ENCODE results near the gene PIK3CD.
"Not testable (repeated sequence)": the region's sequence is repeated elsewhere in the genome, so short reads cannot be mapped to it uniquely, and the experiment has no call there.

PIK3CD gene

GRCh38 chr1:9654834-9655723 lies 3.5 kb downstream of the PIK3CD start:
- DNase-seq = peak; percentile 53 to 72

- no peak for DNase-seq
These were observed 4.3 kb downstream of the PIK3CD start for GRCh38 chr1:9655836-9656235.

DNA sequence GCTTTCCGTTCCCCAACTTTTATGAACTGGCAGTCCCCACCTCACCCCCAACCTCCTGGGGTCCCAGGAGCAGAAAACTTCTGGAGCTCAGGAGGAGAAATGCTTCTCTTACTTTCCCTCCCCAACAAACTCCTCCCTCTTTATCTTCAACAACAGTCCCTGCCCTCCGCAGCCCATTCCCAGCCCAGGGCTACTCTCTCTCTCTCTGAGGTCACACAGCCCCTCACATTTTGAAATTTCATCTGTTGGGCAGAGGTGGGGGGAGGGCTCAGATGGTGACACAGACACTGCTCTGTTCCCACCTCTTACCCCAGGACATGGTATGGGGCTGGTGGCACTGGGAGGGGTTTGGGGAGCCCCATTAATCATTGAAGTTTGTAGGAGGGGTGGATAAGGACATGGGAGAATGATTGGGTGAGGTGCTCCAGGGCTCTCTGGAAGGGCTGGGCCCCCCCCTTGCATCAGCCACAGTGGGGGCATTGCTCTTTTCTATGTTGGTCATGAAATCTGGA lies 6.0 kb downstream of the PIK3CD start:
- DNase-seq = no peak

DNA sequence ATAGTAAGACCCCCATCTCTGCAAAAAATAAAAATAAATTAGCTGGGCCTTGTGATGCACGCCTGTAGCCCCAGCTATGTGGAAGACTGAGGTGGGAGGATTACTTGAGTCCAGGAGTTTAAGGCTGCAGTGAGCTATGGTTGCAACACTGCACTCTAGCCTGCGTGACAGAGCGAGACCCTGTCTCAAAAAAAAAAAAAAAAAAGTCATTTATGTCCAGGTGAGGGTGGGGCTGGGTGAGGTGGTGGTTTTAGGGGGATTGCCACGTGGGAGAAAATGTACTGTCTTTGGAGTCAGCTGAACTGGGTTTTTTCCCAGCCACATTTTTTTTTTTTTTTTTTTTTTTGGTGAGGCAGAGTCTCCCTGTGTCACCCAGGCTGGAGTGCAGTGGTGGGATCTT lies 6.7 kb downstream of the PIK3CD start:
- no peak for DNase-seq

DNA sequence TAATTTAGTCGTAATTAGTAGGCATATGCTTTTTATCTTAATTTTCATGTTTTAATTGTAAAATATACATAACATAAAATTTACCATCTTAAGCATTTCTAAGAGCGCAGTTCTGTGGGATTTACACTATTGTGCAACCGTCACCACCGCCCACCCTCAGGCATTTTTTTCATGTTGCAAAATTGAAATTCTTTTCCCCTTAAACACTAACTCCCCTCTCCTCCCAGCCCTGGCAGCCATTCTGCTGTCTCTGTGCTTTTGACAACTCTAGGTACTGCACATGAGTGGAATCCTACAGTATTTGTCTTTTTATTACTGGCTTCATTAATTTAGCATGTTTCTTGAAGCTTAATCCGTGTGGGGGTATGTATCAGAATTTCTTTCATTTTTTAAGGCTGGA lies 7.8 kb downstream of the PIK3CD start:
- DNase-seq = no peak

DNA sequence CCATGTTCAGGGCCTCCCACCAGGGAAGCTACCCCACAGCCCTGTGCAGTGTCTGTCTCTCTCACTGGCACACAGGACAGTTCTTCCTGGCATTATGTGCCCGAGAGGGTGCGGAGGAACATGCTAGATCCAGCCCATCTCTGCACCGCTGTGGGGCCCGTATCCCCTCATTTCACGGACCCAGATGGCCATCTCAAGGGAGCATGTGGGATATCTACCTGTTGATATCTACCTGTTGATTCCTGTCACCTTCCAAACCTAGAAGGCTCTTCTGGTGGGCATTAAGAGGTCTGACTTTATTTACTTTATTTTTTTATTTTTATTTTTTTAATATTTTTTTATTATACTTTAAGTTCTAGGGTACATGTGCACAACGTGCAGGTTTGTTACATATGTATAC lies 11.7 kb downstream of the PIK3CD start:
- no peak for DNase-seq

DNA sequence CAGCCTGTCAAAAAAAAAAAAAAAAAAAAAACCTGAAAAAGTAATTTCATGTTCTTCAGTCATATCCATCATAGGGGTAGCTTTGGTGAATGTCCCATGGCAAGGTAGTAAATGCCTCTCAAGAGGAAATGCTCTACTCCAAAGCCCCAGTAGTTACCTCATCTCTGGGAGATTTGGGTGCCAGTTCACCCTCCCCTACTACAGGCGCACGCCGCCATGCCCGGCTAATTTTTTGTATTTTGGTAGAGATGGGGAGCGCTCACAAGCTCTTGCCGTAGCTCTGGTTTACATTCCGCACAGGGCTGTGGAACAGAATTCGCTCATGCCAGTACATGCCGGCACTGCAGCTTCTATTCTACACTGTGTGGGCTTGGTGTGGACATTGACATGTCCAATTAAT lies 13.7 kb downstream of the PIK3CD start:
- no peak for DNase-seq

GRCh38 chr1:9668080-9668479 lies 16.5 kb downstream of the PIK3CD start:
- no peak for DNase-seq

DNA sequence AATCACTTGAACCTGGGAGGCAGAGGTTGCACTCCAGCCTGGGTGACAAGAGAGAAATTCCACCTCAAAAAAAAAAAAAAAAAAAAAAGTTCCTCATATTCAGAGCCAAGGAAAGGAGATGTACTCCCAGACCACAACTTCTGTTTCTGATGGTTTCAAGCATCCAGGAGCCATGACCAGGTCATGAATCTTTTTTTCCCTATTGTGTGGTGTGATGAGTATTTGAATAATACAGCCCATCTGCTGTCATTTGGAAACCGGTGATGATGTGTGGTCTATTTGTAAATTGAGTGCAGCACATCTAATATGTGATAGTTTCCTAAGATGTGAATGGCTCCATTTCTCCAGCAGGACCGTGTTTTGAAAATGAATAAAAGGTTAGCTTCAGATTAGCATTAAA lies 18.6 kb downstream of the PIK3CD start:
- DNase-seq = no peak

DNA sequence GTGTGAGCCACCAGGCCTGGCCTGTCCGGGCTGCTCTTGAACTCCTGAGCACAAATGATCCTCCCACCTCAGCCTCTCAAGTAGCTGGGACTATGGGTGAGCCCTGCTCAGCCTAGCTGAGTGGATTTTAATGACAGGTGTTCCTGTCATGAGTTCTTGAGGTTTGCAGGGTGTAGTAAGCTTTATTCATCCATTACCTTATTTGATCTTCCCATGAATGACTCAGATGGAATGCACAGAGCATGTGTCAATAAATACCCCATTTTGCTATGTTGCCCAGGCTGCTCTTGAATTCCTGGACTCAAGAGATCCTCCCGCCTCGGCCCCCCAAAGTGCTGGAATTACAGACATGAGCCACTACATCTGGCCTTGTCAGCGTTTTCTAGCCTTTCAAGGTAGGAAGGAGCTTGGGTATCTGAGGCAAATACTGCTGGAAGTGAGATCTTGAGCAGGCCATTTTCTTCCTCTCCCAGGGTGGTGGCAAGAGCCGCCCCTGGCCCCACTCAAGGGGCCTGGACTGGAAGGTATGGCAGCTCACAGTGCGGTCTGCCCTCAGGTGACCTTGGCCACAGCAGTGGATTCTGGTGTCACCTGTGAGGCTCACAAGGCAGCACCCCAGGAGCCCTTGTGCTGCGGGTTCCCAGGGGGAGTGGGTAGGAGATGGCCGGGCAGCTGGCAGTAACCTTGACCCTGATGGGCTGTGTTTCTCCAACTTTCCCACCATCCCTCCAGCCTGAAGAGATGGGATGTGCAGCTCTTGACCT lies 20.0 kb downstream of the PIK3CD start:
- no peak for DNase-seq

DNA sequence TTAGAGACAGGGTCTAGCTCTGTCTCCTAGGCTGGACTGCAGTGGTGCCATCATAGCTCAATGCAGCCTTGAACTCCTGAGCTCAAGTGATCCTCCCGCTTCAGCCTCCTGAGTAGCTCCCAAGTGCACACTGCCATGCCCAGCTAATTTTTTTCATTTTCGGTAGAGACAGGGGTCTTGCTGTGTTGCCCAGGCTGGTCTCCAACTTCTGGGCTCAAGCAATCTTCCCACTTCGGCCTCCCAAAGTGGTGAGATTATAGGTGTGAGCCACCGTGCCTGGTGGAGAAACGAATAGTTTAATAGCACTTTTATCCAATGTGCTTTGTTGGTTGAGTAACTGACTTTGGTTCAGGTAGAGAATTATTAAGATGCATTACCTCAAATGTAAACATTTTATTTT lies 20.9 kb downstream of the PIK3CD start:
- no peak for DNase-seq

- DNase-seq = no peak
These were observed 23.9 kb downstream of the PIK3CD start for GRCh38 chr1:9675393-9675792.

DNA sequence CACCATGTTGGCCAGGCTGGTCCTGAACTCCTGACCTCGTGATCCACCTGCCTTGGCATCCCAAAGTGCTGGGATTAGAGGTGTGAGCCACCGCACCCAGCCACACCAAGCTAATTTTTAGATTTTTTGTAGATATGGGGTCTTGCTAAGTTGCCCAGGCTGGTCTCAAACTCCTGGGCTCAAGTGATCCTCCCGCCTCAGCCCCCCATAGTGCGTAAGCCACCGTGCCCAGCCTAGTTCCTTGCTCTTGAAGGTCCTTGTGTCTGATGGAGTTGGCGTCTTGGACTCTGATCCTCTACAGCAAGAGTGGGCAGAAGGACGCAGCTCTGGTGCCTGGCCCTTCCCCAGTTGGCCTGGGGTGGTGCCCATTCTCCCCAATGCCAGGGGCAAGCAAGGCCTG lies 24.6 kb downstream of the PIK3CD start:
- not testable (repeated sequence) for DNase-seq

DNA sequence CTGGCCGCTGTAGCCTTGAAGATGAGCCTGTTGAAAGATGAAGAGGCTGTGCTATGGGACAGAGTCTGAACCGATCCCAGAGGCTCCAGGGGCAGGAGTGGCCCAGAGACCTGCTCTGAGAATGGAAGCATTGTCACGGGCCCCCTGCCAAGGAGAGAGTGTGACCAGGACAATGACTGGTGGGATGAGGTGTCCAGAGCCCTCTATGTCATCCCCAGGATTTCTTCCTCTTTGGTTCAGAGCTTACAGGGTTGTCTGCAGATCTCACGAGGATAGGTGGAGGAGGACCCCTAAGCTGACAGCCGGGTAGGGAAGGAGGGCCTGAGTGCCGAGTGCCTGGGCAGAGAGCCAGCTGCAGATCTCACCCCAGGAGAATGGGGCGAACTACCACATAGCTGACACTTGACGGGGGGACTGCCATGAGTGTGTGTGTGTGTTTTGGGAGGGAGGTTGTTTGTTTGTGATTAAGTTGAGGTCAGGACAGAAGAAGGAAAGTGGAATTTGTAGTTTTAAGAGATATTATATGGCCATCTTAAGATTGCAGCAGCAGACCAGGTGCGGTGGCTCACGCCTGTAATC lies 25.4 kb downstream of the PIK3CD start:
- DNase-seq = no peak

GRCh38 chr1:9680091-9680490 lies 28.6 kb downstream of the PIK3CD start:
- no peak for DNase-seq

- DNase-seq = no peak
These were observed 29.3 kb downstream of the PIK3CD start for GRCh38 chr1:9680828-9681227.

- no peak for DNase-seq
These were observed 33.3 kb downstream of the PIK3CD start for GRCh38 chr1:9684801-9685200.

DNA sequence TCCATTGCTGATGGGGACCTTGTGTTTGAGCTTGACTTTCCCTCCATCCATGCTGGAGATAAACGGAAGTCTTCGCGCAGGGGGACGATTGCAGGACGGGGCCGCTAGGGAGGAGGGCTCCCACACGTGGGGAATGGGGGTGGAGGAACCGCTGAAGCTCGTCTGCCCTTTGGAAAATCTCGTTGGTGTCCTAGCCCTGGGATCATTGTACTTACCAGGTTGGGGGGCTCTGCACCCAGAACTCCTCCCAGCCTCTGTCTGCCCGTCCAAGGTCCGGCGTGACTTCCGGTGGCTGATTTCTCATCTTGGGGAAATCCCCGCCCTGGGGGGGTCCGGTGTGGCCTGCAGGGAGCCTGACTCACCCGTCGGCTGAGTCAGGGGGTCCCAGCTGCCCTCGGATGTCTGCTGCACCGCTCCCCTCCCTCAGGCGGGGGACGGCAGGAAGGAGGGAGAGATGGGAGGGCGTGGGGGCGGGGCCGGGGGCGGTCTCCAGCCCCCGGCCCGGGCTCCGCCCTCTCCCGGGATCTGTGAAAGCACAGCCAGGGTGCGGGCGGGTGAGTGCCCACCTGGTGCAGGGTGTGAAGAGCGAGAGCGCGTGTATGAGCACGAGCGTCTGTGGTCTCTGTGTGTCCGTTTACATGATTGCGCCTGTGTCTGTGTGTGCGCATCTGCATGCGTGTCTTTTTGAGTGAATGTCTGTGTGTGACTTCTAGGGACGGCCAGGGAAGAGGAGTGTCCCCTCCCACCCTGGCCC lies 35.8 kb downstream of the PIK3CD start:
- DNase-seq = peak; percentile 69 to 74

DNA sequence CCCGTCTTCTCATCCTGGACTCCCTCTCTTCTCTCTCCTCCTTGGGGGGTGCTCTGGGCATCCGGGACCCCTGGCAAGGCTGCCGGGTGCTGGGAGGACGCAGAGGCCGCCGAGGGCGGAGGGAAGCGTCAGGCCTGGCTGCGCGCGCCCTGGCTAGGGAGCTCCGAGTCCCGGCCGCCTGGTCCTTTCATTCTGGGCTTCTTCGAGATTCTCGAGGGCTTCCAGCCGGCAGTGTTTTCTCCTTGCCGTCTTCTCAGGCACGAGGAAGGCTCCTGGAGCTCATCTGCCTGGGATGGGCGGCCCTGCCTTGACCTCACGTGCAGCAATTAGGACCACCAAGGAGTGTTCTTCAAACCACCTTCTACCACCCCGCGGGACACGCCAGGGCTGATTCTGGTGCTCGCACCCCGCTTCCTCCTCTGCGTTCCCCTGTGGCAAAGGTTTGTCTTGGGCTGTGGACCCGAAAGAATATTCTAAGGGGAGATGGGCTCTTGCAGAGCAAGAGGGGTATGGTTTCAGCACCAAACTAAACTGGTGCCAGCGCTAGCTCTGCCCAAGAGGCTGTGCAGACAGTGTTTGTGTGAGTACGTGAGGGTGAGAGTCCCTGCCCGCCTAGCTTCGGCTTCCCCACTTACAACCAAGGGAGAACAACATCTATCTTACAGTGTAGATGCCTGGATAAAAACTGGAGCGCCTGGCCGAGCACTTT lies 36.5 kb downstream of the PIK3CD start:
- DNase-seq = no peak

DNA sequence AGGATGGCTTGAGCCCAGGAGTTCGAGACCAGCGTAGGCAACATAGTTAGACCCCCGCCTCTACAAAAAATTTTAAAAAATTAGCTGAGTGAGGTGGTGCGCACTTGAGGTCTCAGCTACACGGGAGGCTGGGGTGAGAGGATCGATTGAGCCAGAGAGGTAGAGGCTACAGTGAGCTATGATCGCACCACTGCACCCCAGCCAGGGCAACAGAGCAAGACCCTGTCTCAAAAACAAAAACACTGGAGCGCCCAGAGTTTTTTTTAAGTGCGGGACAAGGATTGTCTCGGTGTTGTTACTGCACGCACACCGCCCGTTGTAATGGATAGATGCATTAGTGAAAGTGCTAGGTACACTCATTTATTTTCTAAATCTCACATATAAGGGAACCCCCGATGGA lies 37.1 kb downstream of the PIK3CD start:
- no peak for DNase-seq

DNA sequence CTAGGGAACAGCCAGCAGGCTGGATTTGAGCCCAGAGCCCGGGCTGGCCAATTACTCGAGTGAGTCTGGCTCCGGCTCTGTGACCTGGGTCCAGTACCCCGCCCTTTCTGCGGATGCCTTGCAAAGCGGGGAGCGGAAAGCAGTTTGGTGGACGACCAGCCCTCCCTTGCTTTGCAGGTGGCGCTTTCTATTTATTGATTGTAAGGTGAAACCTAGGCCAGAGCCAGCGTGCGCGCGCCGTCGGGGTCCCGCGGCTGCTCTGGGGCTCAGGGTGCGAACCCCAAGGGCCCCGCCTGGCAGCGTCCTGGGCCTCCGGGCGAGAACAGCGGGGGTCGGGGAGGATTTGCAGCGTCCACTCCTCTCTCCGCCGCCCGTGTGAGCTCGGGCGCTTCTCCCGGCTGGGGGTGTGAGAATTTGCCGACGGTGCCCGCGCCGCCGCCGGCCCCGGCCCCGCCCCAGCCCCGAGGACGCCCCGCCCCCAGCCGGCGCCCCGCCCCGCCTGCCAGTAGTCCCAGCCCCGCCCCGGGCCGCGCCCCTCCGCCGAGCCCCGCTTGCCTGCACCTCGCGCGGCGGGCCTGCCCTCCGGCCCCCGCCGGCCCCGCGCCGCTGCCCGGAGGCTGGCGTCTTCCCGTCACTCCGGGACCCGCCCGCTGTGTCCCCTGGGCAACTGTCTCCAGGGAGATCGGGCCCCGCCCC lies 37.6 kb downstream of the PIK3CD start:
- DNase-seq = peak; percentile 79 to 82

GRCh38 chr1:9689971-9690381 lies 38.4 kb downstream of the PIK3CD start:
- no peak for DNase-seq
